Measurements from ENCODE around the gene TRPV4.

The TRPV4 gene

GRCh38 chr12:109762673-109763191 is 70.5 kb downstream of the TRPV4 start:
- no peak overlapping the region for H3K9ac ChIP-seq (ENCODE audit: low read length)
- H3K4me3 ChIP-seq (ENCODE audit: low read length), result no peak overlapping the region
- no peaks in the 10 kb centered on the region for H3K9me3 ChIP-seq (ENCODE audit: control insufficient read depth, low read depth, low read length)
- H3K4me1 ChIP-seq (ENCODE audit: control insufficient read depth, low read depth, low read length), result no peaks in the 10 kb centered on the region
- H3K27me3 ChIP-seq (ENCODE audit: control insufficient read depth, insufficient read depth, low read length), result no peaks in the 10 kb centered on the region
- no peak overlapping the region for H3K27ac ChIP-seq (ENCODE audit: low read length)
- H3K36me3 ChIP-seq (ENCODE audit: control insufficient read depth, low read depth, low read length), result no peaks in the 10 kb centered on the region

GRCh38 chr12:109762071-109762672 is 71.0 kb downstream of the TRPV4 start:
- Histone ChIP-seq H3K9me3 (ENCODE audit: control insufficient read depth, low read depth, low read length) (no peaks in the 10 kb centered on the region), H3K4me1 (ENCODE audit: control insufficient read depth, low read depth, low read length) (no peaks in the 10 kb centered on the region), H3K4me3 (ENCODE audit: low read length) (no peak overlapping the region), H3K36me3 (ENCODE audit: control insufficient read depth, low read depth, low read length) (no peaks in the 10 kb centered on the region), H3K27me3 (ENCODE audit: control insufficient read depth, insufficient read depth, low read length) (no peaks in the 10 kb centered on the region), H3K9ac (ENCODE audit: low read length) (no peak overlapping the region), H3K27ac (ENCODE audit: low read length) (no peak overlapping the region)

- Histone ChIP-seq H3K4me1 (ENCODE audit: control insufficient read depth, low read depth, low read length) (no peaks in the 10 kb centered on the region), H3K36me3 (ENCODE audit: control insufficient read depth, low read depth, low read length) (no peaks in the 10 kb centered on the region), H3K9ac (ENCODE audit: low read length) (no peak overlapping the region), H3K9me3 (ENCODE audit: control insufficient read depth, low read depth, low read length) (no peaks in the 10 kb centered on the region), H3K27ac (ENCODE audit: low read length) (no peak overlapping the region), H3K4me3 (ENCODE audit: low read length) (no peak overlapping the region), H3K27me3 (ENCODE audit: control insufficient read depth, insufficient read depth, low read length) (no peaks in the 10 kb centered on the region)
Observed at GRCh38 chr12:109760930-109761921, 72.0 kb downstream of the TRPV4 start.

GRCh38 chr12:109760031-109760929 is 72.9 kb downstream of the TRPV4 start:
- no peak overlapping the region for H3K9ac ChIP-seq (ENCODE audit: low read length)
- no peaks in the 10 kb centered on the region for H3K36me3 ChIP-seq (ENCODE audit: control insufficient read depth, low read depth, low read length)
- no peaks in the 10 kb centered on the region for H3K27me3 ChIP-seq (ENCODE audit: control insufficient read depth, insufficient read depth, low read length)
- no peaks in the 10 kb centered on the region for H3K9me3 ChIP-seq (ENCODE audit: control insufficient read depth, low read depth, low read length)
- no peak overlapping the region for H3K4me3 ChIP-seq (ENCODE audit: low read length)
- H3K4me1 ChIP-seq (ENCODE audit: control insufficient read depth, low read depth, low read length), result no peaks in the 10 kb centered on the region
- no peak overlapping the region for H3K27ac ChIP-seq (ENCODE audit: low read length)

- Histone ChIP-seq H3K4me3 (ENCODE audit: low read length) (no peak overlapping the region), H3K4me1 (ENCODE audit: control insufficient read depth, low read depth, low read length) (no peaks in the 10 kb centered on the region), H3K9ac (ENCODE audit: low read length) (no peak overlapping the region), H3K27ac (ENCODE audit: low read length) (no peak overlapping the region), H3K9me3 (ENCODE audit: control insufficient read depth, low read depth, low read length) (no peaks in the 10 kb centered on the region), H3K27me3 (ENCODE audit: control insufficient read depth, insufficient read depth, low read length) (no peaks in the 10 kb centered on the region), H3K36me3 (ENCODE audit: control insufficient read depth, low read depth, low read length) (no peaks in the 10 kb centered on the region)
Observed at GRCh38 chr12:109759595-109759994, 73.6 kb downstream of the TRPV4 start.

- Histone ChIP-seq H3K27ac (ENCODE audit: low read length) (no peak overlapping the region), H3K9ac (ENCODE audit: low read length) (no peak overlapping the region), H3K4me3 (ENCODE audit: low read length) (no peak overlapping the region), H3K27me3 (ENCODE audit: control insufficient read depth, insufficient read depth, low read length) (no peaks in the 10 kb centered on the region), H3K36me3 (ENCODE audit: control insufficient read depth, low read depth, low read length) (no peaks in the 10 kb centered on the region), H3K4me1 (ENCODE audit: control insufficient read depth, low read depth, low read length) (no peaks in the 10 kb centered on the region), H3K9me3 (ENCODE audit: control insufficient read depth, low read depth, low read length) (no peaks in the 10 kb centered on the region)
Observed at GRCh38 chr12:109758426-109759420, 74.5 kb downstream of the TRPV4 start.

- Histone ChIP-seq H3K4me3 (ENCODE audit: low read length) (no peak overlapping the region), H3K36me3 (ENCODE audit: control insufficient read depth, low read depth, low read length) (no peaks in the 10 kb centered on the region), H3K27ac (ENCODE audit: low read length) (no peak overlapping the region), H3K9me3 (ENCODE audit: control insufficient read depth, low read depth, low read length) (no peaks in the 10 kb centered on the region), H3K27me3 (ENCODE audit: control insufficient read depth, insufficient read depth, low read length) (no peaks in the 10 kb centered on the region), H3K4me1 (ENCODE audit: control insufficient read depth, low read depth, low read length) (no peaks in the 10 kb centered on the region), H3K9ac (ENCODE audit: low read length) (no peak overlapping the region)
Observed at GRCh38 chr12:109757671-109758265, 75.4 kb downstream of the TRPV4 start.

GRCh38 chr12:109756457-109756856 is 76.7 kb downstream of the TRPV4 start:
- no peaks in the 10 kb centered on the region for H3K4me1 ChIP-seq (ENCODE audit: control insufficient read depth, low read depth, low read length)
- no peaks in the 10 kb centered on the region for H3K9me3 ChIP-seq (ENCODE audit: control insufficient read depth, low read depth, low read length)
- H3K36me3 ChIP-seq (ENCODE audit: control insufficient read depth, low read depth, low read length), result no peaks in the 10 kb centered on the region
- no peaks in the 10 kb centered on the region for H3K27me3 ChIP-seq (ENCODE audit: control insufficient read depth, insufficient read depth, low read length)
- H3K27ac ChIP-seq (ENCODE audit: low read length), result no peak overlapping the region
- H3K4me3 ChIP-seq (ENCODE audit: low read length), result no peak overlapping the region
- no peak overlapping the region for H3K9ac ChIP-seq (ENCODE audit: low read length)

- H3K27me3 ChIP-seq (ENCODE audit: control insufficient read depth, insufficient read depth, low read length), result no peaks in the 10 kb centered on the region
- H3K36me3 ChIP-seq (ENCODE audit: control insufficient read depth, low read depth, low read length), result no peaks in the 10 kb centered on the region
- H3K27ac ChIP-seq (ENCODE audit: low read length), result no peak overlapping the region
- no peak overlapping the region for H3K9ac ChIP-seq (ENCODE audit: low read length)
- H3K4me1 ChIP-seq (ENCODE audit: control insufficient read depth, low read depth, low read length), result no peaks in the 10 kb centered on the region
- no peak overlapping the region for H3K4me3 ChIP-seq (ENCODE audit: low read length)
- no peaks in the 10 kb centered on the region for H3K9me3 ChIP-seq (ENCODE audit: control insufficient read depth, low read depth, low read length)
Observed at GRCh38 chr12:109753959-109754358, 79.2 kb downstream of the TRPV4 start.

GRCh38 chr12:109753054-109753401 is 80.2 kb downstream of the TRPV4 start:
- no peak overlapping the region for H3K9ac ChIP-seq (ENCODE audit: low read length)
- no peaks in the 10 kb centered on the region for H3K27me3 ChIP-seq (ENCODE audit: control insufficient read depth, insufficient read depth, low read length)
- H3K36me3 ChIP-seq (ENCODE audit: control insufficient read depth, low read depth, low read length), result no peaks in the 10 kb centered on the region
- no peak overlapping the region for H3K4me3 ChIP-seq (ENCODE audit: low read length)
- no peaks in the 10 kb centered on the region for H3K4me1 ChIP-seq (ENCODE audit: control insufficient read depth, low read depth, low read length)
- no peaks in the 10 kb centered on the region for H3K9me3 ChIP-seq (ENCODE audit: control insufficient read depth, low read depth, low read length)
- H3K27ac ChIP-seq (ENCODE audit: low read length), result no peak overlapping the region
